ENCODE measurements around the gene TPI1.
"Not testable (repeated sequence)": the region's sequence is repeated elsewhere in the genome, so short reads cannot be mapped to it uniquely, and the experiment has no call there.

DNA sequence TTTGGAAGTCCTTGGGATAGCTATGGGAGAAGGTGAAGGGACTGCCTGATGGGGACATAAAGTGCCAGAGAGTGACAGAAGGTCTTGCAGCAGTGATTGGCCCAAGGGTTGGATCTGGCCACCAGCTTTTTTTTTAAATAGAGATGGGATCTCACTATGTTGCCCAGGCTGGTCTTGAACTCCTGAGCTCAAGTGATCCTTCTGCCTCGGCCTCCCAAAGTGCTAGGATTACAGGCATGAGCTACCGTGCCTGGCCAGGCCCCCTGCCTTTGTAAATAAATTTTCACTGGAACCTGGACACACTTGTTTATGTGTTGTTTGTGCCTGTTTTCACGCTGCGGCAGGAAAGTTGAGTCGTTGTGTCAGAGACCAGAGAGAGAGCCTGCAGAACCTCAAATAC lies 2.0 kb upstream of the TPI1 start:
- TF ChIP-seq, protein P1, sequence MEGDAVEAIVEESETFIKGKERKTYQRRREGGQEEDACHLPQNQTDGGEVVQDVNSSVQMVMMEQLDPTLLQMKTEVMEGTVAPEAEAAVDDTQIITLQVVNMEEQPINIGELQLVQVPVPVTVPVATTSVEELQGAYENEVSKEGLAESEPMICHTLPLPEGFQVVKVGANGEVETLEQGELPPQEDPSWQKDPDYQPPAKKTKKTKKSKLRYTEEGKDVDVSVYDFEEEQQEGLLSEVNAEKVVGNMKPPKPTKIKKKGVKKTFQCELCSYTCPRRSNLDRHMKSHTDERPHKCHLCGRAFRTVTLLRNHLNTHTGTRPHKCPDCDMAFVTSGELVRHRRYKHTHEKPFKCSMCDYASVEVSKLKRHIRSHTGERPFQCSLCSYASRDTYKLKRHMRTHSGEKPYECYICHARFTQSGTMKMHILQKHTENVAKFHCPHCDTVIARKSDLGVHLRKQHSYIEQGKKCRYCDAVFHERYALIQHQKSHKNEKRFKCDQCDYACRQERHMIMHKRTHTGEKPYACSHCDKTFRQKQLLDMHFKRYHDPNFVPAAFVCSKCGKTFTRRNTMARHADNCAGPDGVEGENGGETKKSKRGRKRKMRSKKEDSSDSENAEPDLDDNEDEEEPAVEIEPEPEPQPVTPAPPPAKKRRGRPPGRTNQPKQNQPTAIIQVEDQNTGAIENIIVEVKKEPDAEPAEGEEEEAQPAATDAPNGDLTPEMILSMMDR (IDR thresholded peaks at IDR 0.05), result not testable (repeated sequence)
- not testable (repeated sequence) for TF ChIP-seq POLR2AphosphoS5, POLR2A (IDR thresholded peaks at IDR 0.05)
